K562 (cell line): Measurements from ENCODE around the gene CERS6.

Experiments
- CAMTA2 ChIP-seq: fragments of 250-450 bp; sonication (Bioruptor Pico); conservative IDR thresholded peaks from 2 replicates; pipeline ENCODE4 v1.5.1; 2022
- ELK3 ChIP-seq: fragments of 450-650 bp; formaldehyde crosslinking; IDR thresholded peaks from 2 replicates; pipeline ENCODE4 v1.4.0; 2020; ENCODE audit warnings: mild to moderate bottlenecking
- FOXK2 ChIP-seq, 2 experiments: fragments of 450-650 bp; IDR thresholded peaks in 1 of 2; conservative IDR thresholded peaks in 1 of 2; 2 replicates each; pipeline ENCODE4 v1.6.1; 2016; ENCODE audit warnings: low read depth in 2 of 2, mild to moderate bottlenecking in 1 of 2
- FOXP4 ChIP-seq: sonication (generic); formaldehyde crosslinking; IDR thresholded peaks from 2 replicates; pipeline ENCODE4 v1.8.0; 2022; ENCODE audit warnings: mild to moderate bottlenecking, missing genetic modification reagents, borderline replicate concordance
- MEF2A ChIP-seq: IDR thresholded peaks from 2 replicates; pipeline ENCODE4 v1.6.1; 2011; ENCODE audit warnings: low read depth, mild to moderate bottlenecking, low read length, moderate library complexity; ENCODE audit not compliant: control insufficient read depth
- PYGO2 ChIP-seq: fragments of 450-650 bp; IDR thresholded peaks from 2 replicates; pipeline ENCODE4 v1.6.1; 2016; ENCODE audit warnings: mild to moderate bottlenecking, missing genetic modification characterization, moderate library complexity, missing compliant biosample characterization
- RCOR1 ChIP-seq, 2 experiments: IDR thresholded peaks; 2 replicates each; pipeline ENCODE4 v1.6.1; 2012; ENCODE audit warnings: low read depth in 2 of 2, low read length in 2 of 2, borderline replicate concordance in 1 of 2, improper control_type of control experiment in 1 of 2
- SIN3A ChIP-seq, 2 experiments: fragments of 150-350 bp in 1 of 2; IDR thresholded peaks; 2 replicates each; pipeline ENCODE4 v1.6.1; 2011 to 2016; ENCODE audit warnings: borderline replicate concordance in 2 of 2, low read depth in 2 of 2, low read length in 2 of 2, mild to moderate bottlenecking in 2 of 2, moderate library complexity in 2 of 2; ENCODE audit not compliant: control insufficient read depth in 1 of 2
- THRAP3 ChIP-seq: fragments of 450-650 bp; IDR thresholded peaks from 2 replicates; pipeline ENCODE4 v1.6.1; 2016; ENCODE audit warnings: mild to moderate bottlenecking, inconsistent platforms, borderline replicate concordance
- ZNF316 ChIP-seq: fragments of 450-650 bp; IDR thresholded peaks from 2 replicates; pipeline ENCODE4 v1.6.1; 2016
- ZNF76 ChIP-seq: fragments of 250-450 bp; sonication (Bioruptor Pico); IDR thresholded peaks from 2 replicates; pipeline ENCODE4 v1.4.0; 2020; ENCODE audit warnings: mild to moderate bottlenecking, moderate library complexity, borderline replicate concordance
- TF ChIP-seq, protein P1 (sequence below): sonication (generic); formaldehyde crosslinking; IDR thresholded peaks from 2 replicates; pipeline ENCODE4 v1.9.0; 2022; ENCODE audit warnings: mild to moderate bottlenecking, missing genetic modification reagents
- TF ChIP-seq, protein P2 (sequence below), 3 experiments: IDR thresholded peaks in 2 of 3; conservative IDR thresholded peaks in 1 of 3; 2 replicates each; pipeline ENCODE4 v1.5.1; 2011 to 2012; ENCODE audit warnings: low read length in 3 of 3, mild to moderate bottlenecking in 3 of 3, control low read depth in 2 of 3, improper control_type of control experiment in 1 of 3, inconsistent platforms in 1 of 3, low read depth in 1 of 3, mixed read lengths in 1 of 3, moderate library complexity in 1 of 3; ENCODE audit not compliant: insufficient read depth in 2 of 3
- TF ChIP-seq, protein P3 (sequence below): sonication (generic); formaldehyde crosslinking; IDR thresholded peaks from 2 replicates; pipeline ENCODE4 v1.9.0; 2022; ENCODE audit warnings: mild to moderate bottlenecking, missing genetic modification reagents

- TF ChIP-seq, protein P1, sequence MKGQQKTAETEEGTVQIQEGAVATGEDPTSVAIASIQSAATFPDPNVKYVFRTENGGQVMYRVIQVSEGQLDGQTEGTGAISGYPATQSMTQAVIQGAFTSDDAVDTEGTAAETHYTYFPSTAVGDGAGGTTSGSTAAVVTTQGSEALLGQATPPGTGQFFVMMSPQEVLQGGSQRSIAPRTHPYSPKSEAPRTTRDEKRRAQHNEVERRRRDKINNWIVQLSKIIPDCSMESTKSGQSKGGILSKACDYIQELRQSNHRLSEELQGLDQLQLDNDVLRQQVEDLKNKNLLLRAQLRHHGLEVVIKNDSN (CRISPR knock-in tag) = no peak
- TF ChIP-seq ZNF316 (no peak), THRAP3 (no peak), ZNF76 (CRISPR knock-in tag) (no peak), MEF2A (no peak), SIN3A (IDR thresholded peaks at IDR 0.05; ENCODE audit: borderline replicate concordance in 2 of 2, control insufficient read depth in 1 of 2, low read depth in 2 of 2, low read length in 2 of 2) (no peak), ELK3 (CRISPR knock-in tag) (no peak), CAMTA2 (CRISPR knock-in tag) (no peak), PYGO2 (tag) (no peak), RCOR1 (IDR thresholded peaks at IDR 0.05; ENCODE audit: borderline replicate concordance in 1 of 2, low read depth in 2 of 2, low read length in 2 of 2) (no peak), FOXK2 (conservative IDR thresholded peaks at IDR 0.05 in 1 of 2, IDR thresholded peaks at IDR 0.05 in 1 of 2; ENCODE audit: low read depth in 2 of 2) (no peak), FOXP4 (CRISPR knock-in tag) (no peak)
- TF ChIP-seq, protein P2, sequence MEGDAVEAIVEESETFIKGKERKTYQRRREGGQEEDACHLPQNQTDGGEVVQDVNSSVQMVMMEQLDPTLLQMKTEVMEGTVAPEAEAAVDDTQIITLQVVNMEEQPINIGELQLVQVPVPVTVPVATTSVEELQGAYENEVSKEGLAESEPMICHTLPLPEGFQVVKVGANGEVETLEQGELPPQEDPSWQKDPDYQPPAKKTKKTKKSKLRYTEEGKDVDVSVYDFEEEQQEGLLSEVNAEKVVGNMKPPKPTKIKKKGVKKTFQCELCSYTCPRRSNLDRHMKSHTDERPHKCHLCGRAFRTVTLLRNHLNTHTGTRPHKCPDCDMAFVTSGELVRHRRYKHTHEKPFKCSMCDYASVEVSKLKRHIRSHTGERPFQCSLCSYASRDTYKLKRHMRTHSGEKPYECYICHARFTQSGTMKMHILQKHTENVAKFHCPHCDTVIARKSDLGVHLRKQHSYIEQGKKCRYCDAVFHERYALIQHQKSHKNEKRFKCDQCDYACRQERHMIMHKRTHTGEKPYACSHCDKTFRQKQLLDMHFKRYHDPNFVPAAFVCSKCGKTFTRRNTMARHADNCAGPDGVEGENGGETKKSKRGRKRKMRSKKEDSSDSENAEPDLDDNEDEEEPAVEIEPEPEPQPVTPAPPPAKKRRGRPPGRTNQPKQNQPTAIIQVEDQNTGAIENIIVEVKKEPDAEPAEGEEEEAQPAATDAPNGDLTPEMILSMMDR (IDR thresholded peaks at IDR 0.05 in 2 of 3, conservative IDR thresholded peaks at IDR 0.05 in 1 of 3; ENCODE audit: insufficient read depth in 2 of 3, low read depth in 1 of 3, low read length in 3 of 3) = no peak
- TF ChIP-seq, protein P3, sequence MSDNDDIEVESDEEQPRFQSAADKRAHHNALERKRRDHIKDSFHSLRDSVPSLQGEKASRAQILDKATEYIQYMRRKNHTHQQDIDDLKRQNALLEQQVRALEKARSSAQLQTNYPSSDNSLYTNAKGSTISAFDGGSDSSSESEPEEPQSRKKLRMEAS (CRISPR knock-in tag) = no peak
Measured at GRCh38 chr2:168632709-168633121, 176.6 kb downstream of the CERS6 start.
